Osteocyte (in vitro differentiated cells): Measurements from ENCODE around the gene KIF24. TPM values are rescaled to one million over a fixed set of nuclear protein-coding genes. Genes with fewer than 3 reads are reported as not detected.
"Not testable (repeated sequence)": the region's sequence is repeated elsewhere in the genome, so short reads cannot be mapped to it uniquely, and the experiment has no call there.

Experiments
- DNase-seq: peaks from one replicate; pipeline ENCODE4 v3.0.0; 2021; ENCODE audit warnings: mixed read lengths; ENCODE audit not compliant: unreplicated experiment; ENCODE audit errors: extremely low spot score
- H3K27ac Mint-ChIP-seq: one replicate; pipeline ENCODE4 v1.8.0; 2021; ENCODE audit warnings: mild to moderate bottlenecking, mixed read lengths; ENCODE audit not compliant: unreplicated experiment
- H3K27me3 Mint-ChIP-seq: one replicate; pipeline ENCODE4 v1.8.0; 2021; ENCODE audit warnings: mixed read lengths; ENCODE audit not compliant: unreplicated experiment
- H3K36me3 Mint-ChIP-seq: one replicate; pipeline ENCODE4 v1.8.0; 2021; ENCODE audit warnings: mixed read lengths; ENCODE audit not compliant: unreplicated experiment
- H3K4me1 Mint-ChIP-seq: one replicate; pipeline ENCODE4 v1.8.0; 2021; ENCODE audit warnings: mixed read lengths; ENCODE audit not compliant: unreplicated experiment
- H3K4me3 Mint-ChIP-seq: one replicate; pipeline ENCODE4 v1.8.0; 2021; ENCODE audit warnings: mild to moderate bottlenecking, moderate library complexity, mixed read lengths; ENCODE audit not compliant: unreplicated experiment
- H3K9me3 Mint-ChIP-seq: one replicate; pipeline ENCODE4 v1.8.0; 2021; ENCODE audit warnings: mixed read lengths; ENCODE audit not compliant: unreplicated experiment
- CTCF ChIP-seq: fragments of 200-600 bp; sonication (generic); IDR thresholded peaks from 2 replicates; pipeline ENCODE4 v1.5.0; 2021; ENCODE audit warnings: antibody characterized with exemption, mild to moderate bottlenecking, moderate library complexity
- total RNA-seq: library from RNA; stranded (reverse); gene quantifications from 2 replicates; pipeline ENCODE4 v1.2.1, GENCODE V29; 2021

Gene KIF24
- total RNA-seq, 1 donor from 2014 or later = 1.4 TPM

GRCh38 chr9:34317436-34317835 lies 11.6 kb downstream of the KIF24 start:
- Mint-ChIP-seq H3K9me3 (no peaks in the 10 kb centered on the region), H3K27ac (no peak overlapping the region), H3K36me3 (no peaks in the 10 kb centered on the region), H3K4me3 (no peak overlapping the region), H3K27me3 (no peaks in the 10 kb centered on the region), H3K4me1 (no peaks in the 10 kb centered on the region)
- no peak for DNase-seq
- no peak for TF ChIP-seq CTCF

GRCh38 chr9:34311499-34312185 lies 17.4 kb downstream of the KIF24 start:
- Mint-ChIP-seq H3K36me3 (no peaks in the 10 kb centered on the region), H3K9me3 (no peaks in the 10 kb centered on the region), H3K27me3 (no peaks in the 10 kb centered on the region), H3K4me1 (peaks cover 8% of the 10 kb centered on the region), H3K27ac (no peak overlapping the region), H3K4me3 (no peak overlapping the region)
- DNase-seq = no peak
- no peak for TF ChIP-seq CTCF

- no peak overlapping the region for H3K27ac Mint-ChIP-seq
- no peak overlapping the region for H3K4me3 Mint-ChIP-seq
- DNase-seq = no peak
- no peaks in the 10 kb centered on the region for H3K36me3 Mint-ChIP-seq
- no peak for TF ChIP-seq CTCF
- no peaks in the 10 kb centered on the region for H3K9me3 Mint-ChIP-seq
- H3K27me3 Mint-ChIP-seq = no peaks in the 10 kb centered on the region
- H3K4me1 Mint-ChIP-seq = peaks cover 8% of the 10 kb centered on the region
Measured at GRCh38 chr9:34310215-34310614, 18.9 kb downstream of the KIF24 start.

GRCh38 chr9:34308316-34308715 lies 20.8 kb downstream of the KIF24 start:
- H3K9me3 Mint-ChIP-seq, H3K27me3 Mint-ChIP-seq, DNase-seq, H3K4me1 Mint-ChIP-seq, H3K27ac Mint-ChIP-seq, H3K36me3 Mint-ChIP-seq, H3K4me3 Mint-ChIP-seq: not testable (repeated sequence)

GRCh38 chr9:34301064-34301463 lies 28.0 kb downstream of the KIF24 start:
- H3K36me3 Mint-ChIP-seq, H3K27me3 Mint-ChIP-seq, H3K4me3 Mint-ChIP-seq, H3K4me1 Mint-ChIP-seq, H3K9me3 Mint-ChIP-seq, H3K27ac Mint-ChIP-seq, DNase-seq: not testable (repeated sequence)

- H3K4me3 Mint-ChIP-seq = no peak overlapping the region
- H3K9me3 Mint-ChIP-seq = no peaks in the 10 kb centered on the region
- H3K4me1 Mint-ChIP-seq = no peaks in the 10 kb centered on the region
- H3K27ac Mint-ChIP-seq = no peak overlapping the region
- no peak for TF ChIP-seq CTCF
- no peak for DNase-seq
- no peaks in the 10 kb centered on the region for H3K36me3 Mint-ChIP-seq
- H3K27me3 Mint-ChIP-seq = no peaks in the 10 kb centered on the region
Measured at GRCh38 chr9:34292552-34292951, 36.5 kb downstream of the KIF24 start.
